ENCODE measurements around the gene BCAS1.

The BCAS1 gene

GRCh38 chr20:54078296-54078984 is 8.0 kb upstream of the BCAS1 start:
- DNase-seq, result no peak

- DNase-seq, result no peak
These were observed 5.9 kb upstream of the BCAS1 start for GRCh38 chr20:54076259-54076658.

- DNase-seq, result no peak
These were observed 4.9 kb upstream of the BCAS1 start for GRCh38 chr20:54075322-54075721.

- DNase-seq, result no peak
These were observed 4.1 kb upstream of the BCAS1 start for GRCh38 chr20:54074511-54074910.

- DNase-seq, result no peak
These were observed 2.9 kb upstream of the BCAS1 start for GRCh38 chr20:54073288-54073687.

- no peak for DNase-seq
These were observed 858 bp downstream of the BCAS1 start for GRCh38 chr20:54069501-54069971.

GRCh38 chr20:54068966-54069365 is 1.4 kb downstream of the BCAS1 start:
- no peak for DNase-seq

GRCh38 chr20:54068495-54068894 is 1.9 kb downstream of the BCAS1 start:
- no peak for DNase-seq

GRCh38 chr20:54067606-54068174 is 2.7 kb downstream of the BCAS1 start:
- no peak for DNase-seq

- DNase-seq, result no peak
These were observed 4.8 kb downstream of the BCAS1 start for GRCh38 chr20:54065601-54066038.

GRCh38 chr20:54064939-54065338 is 5.5 kb downstream of the BCAS1 start:
- DNase-seq, result no peak

- no peak for DNase-seq
These were observed 6.3 kb downstream of the BCAS1 start for GRCh38 chr20:54063992-54064676.

- no peak for DNase-seq
These were observed 6.8 kb downstream of the BCAS1 start for GRCh38 chr20:54063580-54063979.

- peak in 15 of 56 donors; percentile 3 to 52 (median 22) for DNase-seq
These were observed 7.5 kb downstream of the BCAS1 start for GRCh38 chr20:54062812-54063280.

GRCh38 chr20:54061101-54061881 is 9.1 kb downstream of the BCAS1 start:
- DNase-seq, result no peak

GRCh38 chr20:54059691-54060364 is 10.6 kb downstream of the BCAS1 start:
- DNase-seq, result no peak

- DNase-seq, result no peak
These were observed 11.8 kb downstream of the BCAS1 start for GRCh38 chr20:54058420-54059139.

GRCh38 chr20:54056762-54057639 is 13.4 kb downstream of the BCAS1 start:
- no peak for DNase-seq

GRCh38 chr20:54054516-54054915 is 15.9 kb downstream of the BCAS1 start:
- no peak for DNase-seq
